ENCODE measurements around the gene MUC22.
"Not testable (repeated sequence)": the region's sequence is repeated elsewhere in the genome, so short reads cannot be mapped to it uniquely, and the experiment has no call there.

MUC22 gene

DNA sequence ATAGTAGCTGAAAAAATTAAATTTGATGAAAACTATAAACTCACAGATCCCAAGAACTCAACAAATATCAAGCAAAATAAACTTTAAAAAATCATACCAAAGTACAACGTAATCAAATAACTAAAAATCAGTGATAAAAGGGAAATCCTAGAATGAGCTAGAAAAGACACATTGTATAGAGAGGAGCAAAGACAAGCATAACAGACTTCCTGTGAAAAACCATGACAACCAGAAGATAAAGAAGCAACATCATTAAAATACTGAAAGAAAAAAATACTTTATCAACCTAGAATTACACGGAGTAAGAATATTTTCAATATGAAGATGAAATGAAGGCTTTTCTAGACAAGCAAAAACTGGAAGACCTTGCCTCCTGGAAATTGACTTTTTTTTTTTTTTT lies 9.8 kb downstream of the MUC22 start:
- H4K20me1 ChIP-seq (ENCODE audit: control insufficient read depth, insufficient read depth, low read depth, low read length) = no peaks in the 10 kb centered on the region
- no peaks in the 10 kb centered on the region for H3K27me3 ChIP-seq (ENCODE audit: control insufficient read depth, low read length)
- H3K4me1 ChIP-seq (ENCODE audit: control insufficient read depth, low read length) = no peaks in the 10 kb centered on the region
- H3K4me3 ChIP-seq (ENCODE audit: low read length) = no peak overlapping the region
- H3K27ac ChIP-seq (ENCODE audit: low read depth, low read length) = no peak overlapping the region
- no peaks in the 10 kb centered on the region for H3K9me2 ChIP-seq (replicated peaks; ENCODE audit: control insufficient read depth, low read length)
- no peak overlapping the region for H3K4me2 ChIP-seq (ENCODE audit: low read length)
- H3K36me3 ChIP-seq (ENCODE audit: control insufficient read depth, low read length) = no peaks in the 10 kb centered on the region
- no peaks in the 10 kb centered on the region for H3F3A ChIP-seq (ENCODE audit: control insufficient read depth, insufficient read depth)
- H3K9me3 ChIP-seq (ENCODE audit: control insufficient read depth, insufficient read depth, low read length) = peaks cover 9% of the 10 kb centered on the region; the same call in 1 of the 2 replicates
- no peaks in the 10 kb centered on the region for H3K79me2 ChIP-seq (ENCODE audit: control insufficient read depth, low read length)
- TF ChIP-seq, protein P1, sequence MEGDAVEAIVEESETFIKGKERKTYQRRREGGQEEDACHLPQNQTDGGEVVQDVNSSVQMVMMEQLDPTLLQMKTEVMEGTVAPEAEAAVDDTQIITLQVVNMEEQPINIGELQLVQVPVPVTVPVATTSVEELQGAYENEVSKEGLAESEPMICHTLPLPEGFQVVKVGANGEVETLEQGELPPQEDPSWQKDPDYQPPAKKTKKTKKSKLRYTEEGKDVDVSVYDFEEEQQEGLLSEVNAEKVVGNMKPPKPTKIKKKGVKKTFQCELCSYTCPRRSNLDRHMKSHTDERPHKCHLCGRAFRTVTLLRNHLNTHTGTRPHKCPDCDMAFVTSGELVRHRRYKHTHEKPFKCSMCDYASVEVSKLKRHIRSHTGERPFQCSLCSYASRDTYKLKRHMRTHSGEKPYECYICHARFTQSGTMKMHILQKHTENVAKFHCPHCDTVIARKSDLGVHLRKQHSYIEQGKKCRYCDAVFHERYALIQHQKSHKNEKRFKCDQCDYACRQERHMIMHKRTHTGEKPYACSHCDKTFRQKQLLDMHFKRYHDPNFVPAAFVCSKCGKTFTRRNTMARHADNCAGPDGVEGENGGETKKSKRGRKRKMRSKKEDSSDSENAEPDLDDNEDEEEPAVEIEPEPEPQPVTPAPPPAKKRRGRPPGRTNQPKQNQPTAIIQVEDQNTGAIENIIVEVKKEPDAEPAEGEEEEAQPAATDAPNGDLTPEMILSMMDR (IDR thresholded peaks at IDR 0.05; ENCODE audit: low read depth, low read length, poor library complexity, severe bottlenecking) = no peak
- no peak for TF ChIP-seq EZH2phosphoT487 (IDR thresholded peaks at IDR 0.05; ENCODE audit: borderline replicate concordance, low read length)

DNA sequence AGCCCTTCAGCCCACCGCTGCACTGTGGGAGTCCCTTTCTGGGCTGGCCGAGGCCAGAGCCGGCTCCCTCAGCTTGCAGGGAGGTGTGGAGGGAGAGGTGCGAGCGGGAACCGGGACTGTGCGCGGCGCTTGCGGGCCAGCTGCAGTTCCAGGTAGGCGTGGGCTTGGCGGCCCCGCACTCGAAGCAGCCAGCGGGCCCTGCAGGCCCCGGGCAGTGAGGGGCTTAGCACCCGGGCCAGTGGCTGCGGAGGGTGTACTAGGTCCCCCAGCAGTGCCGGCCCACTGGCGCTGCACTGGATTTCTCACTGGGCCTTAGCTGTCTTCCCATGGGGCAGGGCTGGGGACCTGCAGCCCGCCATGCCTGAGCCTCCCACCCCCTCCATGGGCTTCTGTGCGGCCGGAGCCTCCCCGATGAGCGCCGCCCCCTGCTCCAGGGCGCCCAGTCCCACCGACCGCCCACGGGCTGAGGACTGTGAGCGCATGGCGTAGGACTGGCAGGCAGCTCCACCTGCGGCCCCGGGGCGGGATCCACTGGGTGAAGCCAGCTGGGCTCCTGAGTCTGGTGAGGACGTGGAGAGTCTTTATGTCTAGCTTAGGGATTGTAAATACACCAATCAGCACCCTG lies 10.5 kb downstream of the MUC22 start:
- not testable (repeated sequence) for H3K4me2 ChIP-seq (ENCODE audit: low read length); H3K27me3 ChIP-seq (ENCODE audit: control insufficient read depth, low read length); H3K79me2 ChIP-seq (ENCODE audit: control insufficient read depth, low read length); H3F3A ChIP-seq (ENCODE audit: control insufficient read depth, insufficient read depth); H3K9me3 ChIP-seq (ENCODE audit: control insufficient read depth, insufficient read depth, low read length); H3K4me3 ChIP-seq (ENCODE audit: low read length); H3K27ac ChIP-seq (ENCODE audit: low read depth, low read length); H4K20me1 ChIP-seq (ENCODE audit: control insufficient read depth, insufficient read depth, low read depth, low read length); H3K36me3 ChIP-seq (ENCODE audit: control insufficient read depth, low read length); H3K9me2 ChIP-seq (replicated peaks; ENCODE audit: control insufficient read depth, low read length); H3K4me1 ChIP-seq (ENCODE audit: control insufficient read depth, low read length)

DNA sequence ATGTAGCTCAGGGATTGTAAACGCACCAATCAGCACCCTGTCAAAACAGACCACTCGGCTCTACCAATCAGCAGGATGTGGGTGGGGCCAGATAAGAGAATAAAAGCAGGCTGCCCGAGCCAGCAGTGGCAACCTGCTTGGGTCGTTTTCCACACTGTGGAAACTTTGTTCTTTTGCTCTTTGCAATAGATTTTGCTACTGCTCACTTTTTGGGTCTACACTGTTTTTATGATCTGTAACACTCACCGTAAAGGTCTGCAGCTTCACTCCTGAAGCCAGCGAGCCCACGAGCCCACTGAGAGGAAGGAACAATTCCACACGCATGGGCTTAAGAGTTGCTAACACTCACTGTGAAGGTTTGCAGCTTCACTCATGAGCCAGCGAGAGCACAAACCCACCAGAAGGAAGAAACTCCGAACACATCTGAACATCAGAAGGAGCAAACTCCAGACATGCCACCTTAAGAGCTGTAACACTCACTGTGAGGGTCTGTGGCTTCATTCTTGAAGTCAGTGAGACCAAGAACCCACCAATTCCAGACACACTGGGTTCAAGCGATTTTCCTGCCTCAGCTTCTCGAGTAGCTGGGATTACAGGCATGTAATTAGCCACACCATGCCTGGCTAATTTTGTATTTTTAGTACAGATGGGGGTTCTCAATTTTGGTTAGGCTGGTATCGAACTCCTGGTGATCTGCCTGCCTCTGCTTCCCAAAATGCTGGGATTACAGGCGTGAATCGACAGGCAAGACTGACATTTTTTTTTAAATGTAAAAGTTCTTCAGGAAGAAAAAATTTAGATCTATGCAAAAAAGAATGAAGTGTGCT lies 11.6 kb downstream of the MUC22 start:
- H3K4me3 ChIP-seq (ENCODE audit: low read length); H3K27me3 ChIP-seq (ENCODE audit: control insufficient read depth, low read length); H3K4me2 ChIP-seq (ENCODE audit: low read length); H3K36me3 ChIP-seq (ENCODE audit: control insufficient read depth, low read length); H3K27ac ChIP-seq (ENCODE audit: low read depth, low read length); H3K4me1 ChIP-seq (ENCODE audit: control insufficient read depth, low read length); H3K9me2 ChIP-seq (replicated peaks; ENCODE audit: control insufficient read depth, low read length); H3F3A ChIP-seq (ENCODE audit: control insufficient read depth, insufficient read depth); H3K9me3 ChIP-seq (ENCODE audit: control insufficient read depth, insufficient read depth, low read length); H4K20me1 ChIP-seq (ENCODE audit: control insufficient read depth, insufficient read depth, low read depth, low read length); H3K79me2 ChIP-seq (ENCODE audit: control insufficient read depth, low read length): not testable (repeated sequence)

DNA sequence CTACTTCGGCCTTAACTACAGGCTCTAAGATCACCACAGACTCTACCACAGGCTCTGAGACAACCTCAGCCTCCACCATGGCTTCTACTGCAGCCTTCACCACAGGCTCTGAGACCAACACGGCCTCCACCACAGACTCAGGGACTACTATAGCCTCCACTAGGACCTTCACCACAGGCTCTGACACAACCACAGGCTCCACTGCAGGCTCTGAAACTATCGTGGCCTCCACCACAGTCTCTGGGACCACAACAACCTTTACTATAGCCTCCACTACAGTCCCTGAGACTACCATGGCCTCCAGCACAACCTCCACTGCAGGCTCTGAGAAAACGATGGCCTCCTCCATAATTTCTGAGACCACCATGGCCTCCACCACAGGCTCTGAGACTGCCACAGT lies 15.3 kb downstream of the MUC22 start:
- no peaks in the 10 kb centered on the region for H3K36me3 ChIP-seq (ENCODE audit: control insufficient read depth, low read length)
- no peaks in the 10 kb centered on the region for H3K4me1 ChIP-seq (ENCODE audit: control insufficient read depth, low read length)
- no peak overlapping the region for H3K4me3 ChIP-seq (ENCODE audit: low read length)
- no peak overlapping the region for H3K27ac ChIP-seq (ENCODE audit: low read depth, low read length)
- no peaks in the 10 kb centered on the region for H3K27me3 ChIP-seq (ENCODE audit: control insufficient read depth, low read length)
- H4K20me1 ChIP-seq (ENCODE audit: control insufficient read depth, insufficient read depth, low read depth, low read length) = no peaks in the 10 kb centered on the region
- no peak overlapping the region for H3K4me2 ChIP-seq (ENCODE audit: low read length)
- H3K9me2 ChIP-seq (replicated peaks; ENCODE audit: control insufficient read depth, low read length) = no peaks in the 10 kb centered on the region
- TF ChIP-seq, protein P1 (IDR thresholded peaks at IDR 0.05; ENCODE audit: low read depth, low read length, poor library complexity, severe bottlenecking) = no peak
- TF ChIP-seq EZH2phosphoT487 (IDR thresholded peaks at IDR 0.05; ENCODE audit: borderline replicate concordance, low read length) = no peak
- no peaks in the 10 kb centered on the region for H3K79me2 ChIP-seq (ENCODE audit: control insufficient read depth, low read length)
- H3K9me3 ChIP-seq (ENCODE audit: control insufficient read depth, insufficient read depth, low read length) = no peaks in the 10 kb centered on the region
- no peaks in the 10 kb centered on the region for H3F3A ChIP-seq (ENCODE audit: control insufficient read depth, insufficient read depth)

All from DOHH2 (cell line).